Hindlimb muscle (tissue), 1 donor: ENCODE data around the gene NFYC. TPM values are rescaled to one million over a fixed set of nuclear protein-coding genes. Genes with fewer than 3 reads are reported as not detected.

ENCODE experiments used
- DNase-seq: peaks from one replicate; pipeline ENCODE4 v3.0.0-alpha.2; 2013
- polyA plus RNA-seq: library from polyadenylated mRNA; unstranded; fragments of 120-200 nt; gene quantifications from one replicate; pipeline ENCODE4 v1.2.1, GENCODE V29; 2013; ENCODE audit not compliant: insufficient read length

Gene NFYC
- polyA plus RNA-seq, 1 donor, result 63.2 TPM

- DNase-seq, result no peak
Measured at GRCh38 chr1:40762144-40762923, 70.8 kb downstream of the NFYC start.

- no peak for DNase-seq
Measured at GRCh38 chr1:40763742-40764532, 72.4 kb downstream of the NFYC start.

DNA sequence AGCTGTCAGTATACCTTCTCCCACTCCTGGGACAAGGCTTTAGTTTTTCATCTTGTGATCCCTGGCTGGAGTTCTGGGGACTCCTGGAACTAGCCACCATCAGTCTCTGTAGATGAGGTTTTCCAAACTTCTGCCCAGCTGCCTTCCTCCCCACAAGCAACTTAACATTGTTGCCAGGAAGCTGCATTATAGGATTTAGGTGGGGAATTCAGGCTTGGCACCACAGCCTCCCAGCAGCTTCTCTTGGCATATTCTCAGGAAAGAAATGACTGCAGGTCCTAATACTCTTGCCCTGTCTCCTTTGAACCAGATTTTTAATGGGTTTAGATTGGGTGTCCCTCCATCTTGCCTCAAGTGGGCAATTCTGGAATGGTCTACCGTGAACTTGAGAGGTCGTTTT lies 73.5 kb downstream of the NFYC start:
- DNase-seq, result no peak

DNA sequence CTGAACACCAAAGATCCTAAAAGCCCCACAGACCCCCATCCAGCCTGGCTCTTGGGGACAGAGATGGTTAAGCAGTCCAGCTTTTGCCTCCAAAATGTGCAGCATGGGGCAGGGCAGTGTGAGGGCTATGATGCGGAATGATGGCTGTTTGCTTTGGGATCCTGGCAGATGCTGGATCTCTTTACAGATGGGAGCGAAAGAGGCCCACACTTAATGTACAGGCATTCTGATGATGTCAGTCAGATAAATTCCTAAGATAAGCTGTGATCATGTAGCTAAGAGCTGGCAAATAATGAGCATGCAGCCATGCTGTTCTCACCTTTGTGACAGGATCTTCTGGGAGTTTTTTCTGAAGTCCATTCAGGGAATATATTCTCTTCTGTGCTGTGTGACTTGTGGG lies 74.5 kb downstream of the NFYC start:
- no peak for DNase-seq

GRCh38 chr1:40766560-40766959 lies 75.1 kb downstream of the NFYC start:
- DNase-seq, result no peak

- DNase-seq, result no peak
Measured at GRCh38 chr1:40768146-40768990, 76.9 kb downstream of the NFYC start.

DNA sequence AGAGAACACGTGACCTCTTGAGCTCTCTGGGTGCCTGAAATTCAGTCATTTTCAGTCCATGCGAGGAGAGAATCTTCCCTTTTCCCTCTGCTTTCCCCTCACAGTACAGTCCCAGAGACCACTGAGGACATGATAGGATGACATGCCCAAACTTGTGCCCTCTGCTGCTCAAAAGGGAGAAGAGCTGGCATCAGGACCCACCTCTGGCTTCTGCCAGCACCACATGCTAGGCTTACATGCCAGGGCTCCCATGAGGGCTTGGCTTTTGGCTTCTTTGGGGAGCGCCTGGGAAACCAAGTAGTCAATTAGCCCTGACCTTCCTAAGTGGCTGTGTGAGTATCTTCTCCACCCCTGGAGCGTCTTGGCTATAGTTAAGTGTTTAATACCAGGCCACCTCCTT lies 78.3 kb downstream of the NFYC start:
- no peak for DNase-seq

DNA sequence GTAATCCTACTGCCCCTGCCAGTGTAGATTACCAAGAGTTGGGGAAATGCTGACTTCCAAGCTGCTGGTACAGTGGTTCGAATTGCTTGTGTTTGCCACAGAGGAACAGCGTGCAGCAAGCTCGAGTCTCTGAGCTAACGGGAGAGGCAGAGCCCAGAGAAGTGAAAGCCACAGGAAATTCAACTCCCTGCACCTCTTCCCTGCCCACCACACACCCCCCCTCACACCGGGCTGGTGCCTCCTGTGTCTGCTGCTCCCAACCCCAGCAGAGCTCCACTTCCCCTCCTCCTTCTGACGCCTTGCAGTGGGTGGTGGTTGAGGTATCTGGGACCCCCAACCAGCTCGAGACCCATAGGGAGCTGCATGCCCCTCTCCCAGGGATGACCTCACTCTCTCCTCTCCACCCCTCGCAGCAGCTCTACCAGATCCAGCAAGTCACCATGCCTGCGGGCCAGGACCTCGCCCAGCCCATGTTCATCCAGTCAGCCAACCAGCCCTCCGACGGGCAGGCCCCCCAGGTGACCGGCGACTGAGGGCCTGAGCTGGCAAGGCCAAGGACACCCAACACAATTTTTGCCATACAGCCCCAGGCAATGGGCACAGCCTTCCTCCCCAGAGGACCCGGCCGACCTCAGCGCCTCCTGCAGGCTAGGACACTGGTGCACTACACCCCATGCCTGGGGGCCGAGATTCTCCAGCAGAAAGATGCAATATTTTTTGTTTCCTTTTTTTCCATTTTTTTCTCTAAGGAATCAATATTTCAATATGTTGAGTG lies 79.0 kb downstream of the NFYC start:
- no peak for DNase-seq

DNA sequence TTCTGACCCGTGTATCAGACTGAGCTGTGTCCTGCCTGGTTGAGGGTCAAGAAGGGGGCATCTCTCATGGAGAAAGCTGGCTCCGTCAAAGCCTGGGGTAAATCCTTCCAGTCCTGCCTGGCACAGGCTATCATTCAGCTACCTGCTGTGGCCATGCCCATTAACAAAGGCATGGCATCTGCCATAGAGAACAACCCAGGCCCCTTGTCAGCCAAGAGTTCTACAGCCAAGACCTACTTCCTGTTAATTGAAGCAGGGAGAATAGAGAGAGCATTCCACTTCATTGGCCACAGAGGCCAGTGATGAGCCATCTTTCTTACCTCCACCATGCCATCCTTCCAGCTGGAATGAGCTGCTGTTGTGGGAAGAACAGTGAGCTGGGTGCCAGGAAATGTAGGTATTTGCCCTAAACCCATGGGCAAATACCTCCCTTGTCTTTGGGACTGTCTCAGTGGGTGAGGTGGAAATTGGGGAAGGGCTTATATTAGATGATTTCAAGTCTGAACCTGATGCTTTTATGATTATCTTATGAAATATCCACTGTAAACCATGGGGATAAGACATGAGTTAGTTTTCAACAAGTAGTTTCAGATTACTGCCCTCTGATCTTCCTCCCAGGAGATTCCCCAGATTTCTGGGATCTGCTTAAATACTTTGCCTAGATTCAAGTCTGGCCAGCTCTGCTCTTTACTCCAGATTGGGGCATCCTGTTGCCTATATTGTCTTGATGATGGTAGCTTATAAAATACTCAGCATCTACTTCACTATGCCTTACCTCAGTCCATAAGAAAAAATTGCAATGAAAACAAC lies 80.8 kb downstream of the NFYC start:
- no peak for DNase-seq

- no peak for DNase-seq
Measured at GRCh38 chr1:40773748-40774265, 82.3 kb downstream of the NFYC start.

DNA sequence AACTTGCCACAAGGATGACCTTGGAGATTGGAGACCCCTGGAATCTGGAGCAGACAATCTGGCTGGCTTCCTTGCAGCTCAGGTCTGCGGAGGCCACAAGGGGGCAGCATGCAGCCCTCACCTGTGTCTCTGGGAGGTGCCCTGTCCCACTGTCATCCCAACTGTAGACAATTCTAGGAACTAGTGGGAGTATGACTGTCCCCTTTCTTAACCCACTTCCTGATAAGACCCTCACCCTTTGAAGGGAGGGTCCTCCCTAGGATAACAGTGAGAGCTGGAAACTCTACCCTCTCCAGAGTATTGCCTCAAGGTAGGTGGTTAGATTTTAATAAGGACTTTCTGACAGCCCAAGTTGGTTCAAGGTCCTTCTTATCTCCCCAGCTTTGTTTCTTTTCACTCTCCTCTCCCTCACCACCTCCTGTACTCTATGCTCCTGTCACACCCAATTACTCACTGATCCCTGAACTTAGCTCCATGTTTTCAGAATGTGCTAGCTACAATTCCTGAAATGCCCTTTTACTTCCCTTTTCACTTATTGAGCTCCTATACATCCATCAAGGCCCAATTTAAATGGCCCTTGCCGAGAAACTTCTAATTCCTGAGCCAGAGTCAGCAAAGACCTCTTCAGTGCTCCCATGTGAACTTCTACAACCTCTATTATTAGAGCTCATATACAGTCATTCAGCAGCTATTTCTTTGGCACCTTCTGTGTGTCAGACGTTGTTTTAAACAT lies 82.9 kb downstream of the NFYC start:
- no peak for DNase-seq

- no peak for DNase-seq
Measured at GRCh38 chr1:40776236-40777072, 85.0 kb downstream of the NFYC start.

DNA sequence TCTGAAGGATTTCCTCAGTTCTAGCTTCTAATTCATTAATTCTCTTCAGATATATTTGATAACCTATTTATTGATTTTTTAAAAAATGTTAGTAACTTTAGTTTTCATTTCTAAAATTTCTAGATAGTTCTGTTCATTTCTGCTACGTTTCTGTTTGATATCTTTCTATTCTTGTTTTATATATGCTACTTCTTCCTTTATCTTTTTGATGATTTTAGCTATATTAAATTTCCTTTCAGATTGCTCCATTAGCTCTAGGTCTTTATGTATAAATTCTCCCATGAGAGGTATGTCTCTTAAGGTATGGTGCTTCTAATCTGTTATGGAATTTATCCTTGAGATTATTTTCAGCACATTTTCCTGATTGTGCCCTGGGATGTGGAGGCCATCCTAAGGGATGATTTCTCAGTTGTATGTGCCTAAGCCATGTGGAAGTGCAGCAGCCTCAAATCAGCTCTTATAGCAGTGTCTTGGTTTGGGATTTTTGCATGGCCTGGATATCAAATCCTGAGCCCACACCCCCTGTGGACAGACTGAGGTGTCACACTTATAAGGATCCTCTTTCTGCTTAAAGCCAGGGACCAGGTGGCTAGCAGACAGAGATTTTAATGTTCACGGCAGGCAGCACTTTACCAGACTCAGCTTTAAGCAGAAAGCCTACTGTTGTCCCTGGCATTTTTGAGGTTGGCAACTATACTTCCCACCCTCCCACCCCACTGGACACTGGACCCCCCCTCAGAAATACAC lies 85.9 kb downstream of the NFYC start:
- DNase-seq, result no peak

GRCh38 chr1:40780678-40781607 lies 89.4 kb downstream of the NFYC start:
- DNase-seq, result no peak

DNA sequence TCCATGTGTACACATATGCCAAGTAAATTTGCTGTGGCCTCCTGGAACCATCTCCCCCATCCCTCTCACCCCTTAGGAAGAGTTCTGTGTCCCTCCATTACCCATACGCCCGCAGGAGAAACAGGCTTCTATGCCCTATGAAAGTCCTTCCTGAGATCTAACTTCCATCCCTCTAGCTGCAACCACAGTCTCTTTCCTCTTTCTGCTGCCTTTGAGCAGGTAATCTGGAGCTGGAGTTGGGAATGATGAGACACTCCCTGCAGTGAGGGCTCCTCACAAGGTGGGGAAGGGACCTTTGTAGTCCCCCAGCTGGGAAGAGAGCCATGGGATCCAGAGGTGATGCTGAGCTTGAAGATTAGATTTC lies 90.1 kb downstream of the NFYC start:
- no peak for DNase-seq

- DNase-seq, result no peak
Measured at GRCh38 chr1:40782371-40782956, 91.0 kb downstream of the NFYC start.
